ENCODE measurements around the gene EXOC4. TPM values are rescaled to one million over a fixed set of nuclear protein-coding genes. Genes with fewer than 3 reads are reported as not detected.

EXOC4 gene
- total RNA-seq, 1 experiment from 2014 or later, result 75.8 TPM

GRCh38 chr7:133512560-133512959 is 259.7 kb downstream of the EXOC4 start:
- Histone ChIP-seq H3K18ac (ENCODE audit: insufficient read length, low read depth, low read length) (no peak overlapping the region), H3K9ac (ENCODE audit: extremely low read depth, insufficient read length, low read length) (no peak overlapping the region), H3K4ac (ENCODE audit: low read depth, low read length) (no peak overlapping the region), H2BK120ac (ENCODE audit: low read depth, low read length, poor library complexity, severe bottlenecking) (no peak overlapping the region), H2AFZ (ENCODE audit: low read length) (no peak overlapping the region), H3K27ac (ENCODE audit: insufficient read length, low read depth, low read length) (no peak overlapping the region), H3K9me3 (ENCODE audit: control insufficient read depth, low read depth, low read length) (no peaks in the 10 kb centered on the region), H4K20me1 (ENCODE audit: control insufficient read depth, insufficient read depth, insufficient read length) (no peaks in the 10 kb centered on the region), H3K56ac (ENCODE audit: insufficient read length, low read depth, low read length) (no peak overlapping the region), H2BK15ac (ENCODE audit: low read depth, low read length) (no peak overlapping the region), H4K5ac (ENCODE audit: insufficient read length, low read depth, low read length) (no peak overlapping the region), H4K8ac (replicated peaks; ENCODE audit: insufficient read length, low read depth, low read length) (no peak overlapping the region), H2BK20ac (ENCODE audit: low read depth, low read length, poor library complexity, severe bottlenecking) (no peak overlapping the region), H2BK12ac (ENCODE audit: insufficient read length, low read depth, low read length) (no peak overlapping the region), H3K79me1 (ENCODE audit: insufficient read depth, low read depth, low read length, poor library complexity, severe bottlenecking) (no peaks in the 10 kb centered on the region), H3K14ac (ENCODE audit: insufficient read depth, low read length) (no peak overlapping the region), H3K23me2 (ENCODE audit: insufficient read length, low read depth, low read length, poor library complexity, severe bottlenecking) (no peaks in the 10 kb centered on the region), H3K4me1 (ENCODE audit: insufficient read depth, low read length) (peaks cover 2% of the 10 kb centered on the region; the same call in 1 of the 2 replicates), H3K23ac (ENCODE audit: insufficient read length, low read depth, low read length) (no peak overlapping the region), H2AK5ac (ENCODE audit: insufficient read length, low read length) (no peak overlapping the region), H3T11ph (ENCODE audit: low read length) (no peak overlapping the region), H3K79me2 (ENCODE audit: insufficient read depth, low read length) (no peaks in the 10 kb centered on the region), H3K4me2 (ENCODE audit: insufficient read depth, insufficient read length, low read length) (no peak overlapping the region), H3K27me3 (ENCODE audit: insufficient read depth, low read length) (no peaks in the 10 kb centered on the region), H4K91ac (ENCODE audit: insufficient read length, low read depth, low read length) (no peak overlapping the region), H2BK5ac (ENCODE audit: insufficient read length, low read length) (no peak overlapping the region)
- peaks cover 13 to 19% of the 10 kb centered on the region in 2 experiments for H3K4me1 Mint-ChIP-seq
- H3K4me3 Mint-ChIP-seq, result no peak overlapping the region
- H3K27me3 Mint-ChIP-seq (ENCODE audit: low read depth), result no peaks in the 10 kb centered on the region
- H3K27ac Mint-ChIP-seq, result peak overlapping the region in 1 of 3 experiments; percentile 3; a peak in 1 of 7 replicates
- DNase-seq, result no peak
- H3K9me3 Mint-ChIP-seq, result peaks cover 0 to 3% of the 10 kb centered on the region in 2 experiments; a peak in 3 of 5 replicates
- WGBS (ENCODE audit: extremely low coverage, insufficient read length, low lambda C conversion rate), result no CpG with 5 or more reads among the region's 11 CpGs
- TF ChIP-seq CTCF (conservative IDR thresholded peaks at IDR 0.05), result no peak
- peaks cover 2 to 7% (median 6%) of the 10 kb centered on the region in 3 experiments; a peak in 4 of 7 replicates for H3K36me3 Mint-ChIP-seq (ENCODE audit: insufficient read depth in 1 of 3, low read depth in 3 of 3)
